ENCODE results near the gene CMTR1. TPM values are rescaled to one million over a fixed set of nuclear protein-coding genes. Genes with fewer than 3 reads are reported as not detected.
A peak's percentile ranks its signal among the peaks of the same experiment; 100 is the strongest.

The CMTR1 gene
- total and polyA plus RNA-seq, 10 of the 15 experiments (the other 5 are each of a cell fraction or from before 2014, with no cell fraction given): 2.7 to 67.0 (median 46.2) TPM

DNA sequence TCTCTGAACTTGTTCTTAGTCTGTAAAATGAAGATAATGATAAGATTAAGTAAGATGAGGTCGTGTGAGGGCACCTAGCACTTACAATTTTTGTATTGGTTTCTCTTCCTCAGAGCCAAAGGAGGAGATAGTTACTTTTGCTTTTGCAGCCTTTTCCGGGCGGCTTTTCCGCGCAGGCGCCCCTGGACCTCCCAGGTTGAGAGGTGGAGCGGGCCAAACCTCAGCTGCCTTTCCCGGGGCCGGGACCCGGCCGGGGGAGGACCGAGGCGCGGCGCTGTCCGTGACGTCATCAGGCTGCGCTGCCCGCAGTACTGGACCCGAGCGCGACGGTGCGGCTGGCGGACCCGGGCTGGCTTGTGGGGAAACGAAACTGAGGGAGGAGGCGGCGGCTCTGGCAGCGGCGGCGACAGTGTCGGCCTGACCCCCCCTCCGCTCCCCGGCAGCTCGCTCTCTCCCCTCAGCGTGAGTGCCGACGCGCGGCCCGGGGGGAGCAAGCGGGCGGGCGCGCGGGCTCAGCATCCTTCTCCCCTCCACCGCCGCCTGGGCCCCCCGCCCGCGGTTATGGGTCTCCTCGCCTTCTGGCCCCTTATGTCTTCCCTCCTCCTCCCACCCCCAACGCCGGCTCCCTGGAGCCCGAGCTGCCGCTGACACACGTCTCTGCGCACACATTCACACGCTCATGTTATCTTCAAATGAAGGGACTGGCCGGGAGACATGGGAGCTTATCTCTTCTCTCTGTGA lies at the start of gene CMTR1 (continued):
- TF ChIP-seq, protein P1, sequence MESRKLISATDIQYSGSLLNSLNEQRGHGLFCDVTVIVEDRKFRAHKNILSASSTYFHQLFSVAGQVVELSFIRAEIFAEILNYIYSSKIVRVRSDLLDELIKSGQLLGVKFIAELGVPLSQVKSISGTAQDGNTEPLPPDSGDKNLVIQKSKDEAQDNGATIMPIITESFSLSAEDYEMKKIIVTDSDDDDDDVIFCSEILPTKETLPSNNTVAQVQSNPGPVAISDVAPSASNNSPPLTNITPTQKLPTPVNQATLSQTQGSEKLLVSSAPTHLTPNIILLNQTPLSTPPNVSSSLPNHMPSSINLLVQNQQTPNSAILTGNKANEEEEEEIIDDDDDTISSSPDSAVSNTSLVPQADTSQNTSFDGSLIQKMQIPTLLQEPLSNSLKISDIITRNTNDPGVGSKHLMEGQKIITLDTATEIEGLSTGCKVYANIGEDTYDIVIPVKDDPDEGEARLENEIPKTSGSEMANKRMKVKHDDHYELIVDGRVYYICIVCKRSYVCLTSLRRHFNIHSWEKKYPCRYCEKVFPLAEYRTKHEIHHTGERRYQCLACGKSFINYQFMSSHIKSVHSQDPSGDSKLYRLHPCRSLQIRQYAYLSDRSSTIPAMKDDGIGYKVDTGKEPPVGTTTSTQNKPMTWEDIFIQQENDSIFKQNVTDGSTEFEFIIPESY (IDR thresholded peaks at IDR 0.05): no peak
- TF ChIP-seq MXI1 (IDR thresholded peaks at IDR 0.05; ENCODE audit: low read depth, low read length) (peak; percentile 54), POU2F2 (IDR thresholded peaks at IDR 0.05; ENCODE audit: borderline replicate concordance, low read depth, low read length) (peak; percentile 48; the same call in 1 of the 3 replicates), HDGF (IDR thresholded peaks at IDR 0.05) (no peak), MEF2A (IDR thresholded peaks at IDR 0.05; ENCODE audit: insufficient read depth, low read depth, low read length) (0 out of 2 replicates have a peak, but pooled peaks have one; percentile 32), CEBPB (IDR thresholded peaks at IDR 0.05; ENCODE audit: borderline replicate concordance in 1 of 2, low read depth in 2 of 2, low read length in 2 of 2) (no peak), STAT3 (IDR thresholded peaks at IDR 0.05; ENCODE audit: low read depth, low read length) (no peak), SMAD5 (IDR thresholded peaks at IDR 0.05; ENCODE audit: low read depth) (peak; percentile 61; the same call in 1 of the 2 replicates), ZNF384 (IDR thresholded peaks at IDR 0.05; ENCODE audit: borderline replicate concordance, low read depth, low read length) (no peak), SPI1 (IDR thresholded peaks at IDR 0.05; ENCODE audit: borderline replicate concordance, insufficient read depth, low read depth, low read length) (peak; percentile 29; the same call in 1 of the 2 replicates), ZBED1 (IDR thresholded peaks at IDR 0.05; ENCODE audit: borderline replicate concordance) (no peak), YY1 (IDR thresholded peaks at IDR 0.05; ENCODE audit: low read depth, low read length) (peak; percentile 81), ATF7 (IDR thresholded peaks at IDR 0.05; ENCODE audit: low read depth) (peak; percentile 97), ESRRA (IDR thresholded peaks at IDR 0.05; ENCODE audit: low read length) (peak; percentile 83), PAX8 (IDR thresholded peaks at IDR 0.05) (no peak), MTA2 (IDR thresholded peaks at IDR 0.05; ENCODE audit: low read depth) (no peak), STAT1 (conservative IDR thresholded peaks at IDR 0.05) (peak; percentile 83), NFXL1 (IDR thresholded peaks at IDR 0.05; ENCODE audit: borderline replicate concordance) (no peak), NRF1 (conservative IDR thresholded peaks at IDR 0.05; ENCODE audit: low read depth, low read length) (peak; percentile 50), CHD2 (IDR thresholded peaks at IDR 0.05; ENCODE audit: borderline replicate concordance, low read depth, low read length) (peak; percentile 82), EED (IDR thresholded peaks at IDR 0.05; ENCODE audit: low read depth) (no peak), NR2C1 (IDR thresholded peaks at IDR 0.05) (peak; percentile 18; the same call in 1 of the 2 replicates), MYC (IDR thresholded peaks at IDR 0.05; ENCODE audit: insufficient read depth, insufficient read length, insufficient replicate concordance, low read length, severe bottlenecking) (peak; percentile 91), ETV6 (conservative IDR thresholded peaks at IDR 0.05 in 1 of 2, IDR thresholded peaks at IDR 0.05 in 1 of 2; ENCODE audit: borderline replicate concordance in 1 of 2, low read depth in 1 of 2) (peak in 1 of 2 experiments; percentile 47; a peak in 1 of 4 replicates), SP1 (IDR thresholded peaks at IDR 0.05; ENCODE audit: low read depth, low read length) (peak; percentile 62), FOXM1 (IDR thresholded peaks at IDR 0.05; ENCODE audit: low read depth, low read length) (no peak), KAT2A (conservative IDR thresholded peaks at IDR 0.05; ENCODE audit: control insufficient read depth, low read depth, low read length) (no peak), HDAC2 (IDR thresholded peaks at IDR 0.05) (no peak), SRF (IDR thresholded peaks at IDR 0.05; ENCODE audit: low read depth in 2 of 2, low read length in 2 of 2) (peak; percentile 61 to 93), RAD21 (IDR thresholded peaks at IDR 0.05; ENCODE audit: insufficient read depth, low read depth, low read length) (no peak), BHLHE40 (IDR thresholded peaks at IDR 0.05; ENCODE audit: borderline replicate concordance in 1 of 2, low read depth in 2 of 2, low read length in 1 of 2) (peak; percentile 47 to 81; a peak in 3 of 4 replicates), RFX5 (IDR thresholded peaks at IDR 0.05; ENCODE audit: low read depth, low read length) (peak; percentile 59; the same call in 1 of the 2 replicates)

All from GM12878 (cell line).